Right kidney (tissue), 1 donor: ENCODE data around the gene YKT6.
"Not testable (repeated sequence)": the region's sequence is repeated elsewhere in the genome, so short reads cannot be mapped to it uniquely, and the experiment has no call there.

Experiments used
- DNase-seq: peaks from one replicate; pipeline ENCODE4 v3.0.0-alpha.2; 2016

YKT6 gene

GRCh38 chr7:44191171-44191570 is 9.6 kb upstream of the YKT6 start:
- DNase-seq, result no peak

GRCh38 chr7:44193011-44193802 is 7.6 kb upstream of the YKT6 start:
- DNase-seq, result no peak

GRCh38 chr7:44194069-44194468 is 6.7 kb upstream of the YKT6 start:
- DNase-seq, result no peak

GRCh38 chr7:44194562-44195145 is 6.1 kb upstream of the YKT6 start:
- no peak for DNase-seq

GRCh38 chr7:44195889-44196288 is 4.9 kb upstream of the YKT6 start:
- DNase-seq, result no peak

GRCh38 chr7:44196450-44196872 is 4.3 kb upstream of the YKT6 start:
- no peak for DNase-seq

GRCh38 chr7:44197474-44197873 is 3.3 kb upstream of the YKT6 start:
- no peak for DNase-seq

- not testable (repeated sequence) for DNase-seq
These were observed 615 bp upstream of the YKT6 start for GRCh38 chr7:44200163-44200562.

GRCh38 chr7:44201813-44202212 is 1.0 kb downstream of the YKT6 start:
- no peak for DNase-seq

- no peak for DNase-seq
These were observed 5.2 kb downstream of the YKT6 start for GRCh38 chr7:44206008-44206407.

GRCh38 chr7:44208085-44208484 is 7.3 kb downstream of the YKT6 start:
- DNase-seq, result no peak

- no peak for DNase-seq
These were observed 9.3 kb downstream of the YKT6 start for GRCh38 chr7:44210107-44210506.

- no peak for DNase-seq
These were observed 10.4 kb downstream of the YKT6 start for GRCh38 chr7:44211126-44211675.

GRCh38 chr7:44212018-44212417 is 11.2 kb downstream of the YKT6 start:
- DNase-seq, result no peak

GRCh38 chr7:44212581-44213184 is 11.9 kb downstream of the YKT6 start:
- DNase-seq, result no peak

- no peak for DNase-seq
These were observed 12.6 kb downstream of the YKT6 start for GRCh38 chr7:44213206-44213876.

GRCh38 chr7:44213877-44214388 is 13.2 kb downstream of the YKT6 start:
- DNase-seq, result no peak

GRCh38 chr7:44215531-44215930 is 14.8 kb downstream of the YKT6 start:
- no peak for DNase-seq

GRCh38 chr7:44216019-44216418 is 15.2 kb downstream of the YKT6 start:
- DNase-seq, result no peak

GRCh38 chr7:44216521-44217222 is 15.9 kb downstream of the YKT6 start:
- no peak for DNase-seq

- DNase-seq, result no peak
These were observed 16.5 kb downstream of the YKT6 start for GRCh38 chr7:44217223-44217714.
